ENCODE measurements around the gene SAMD14. TPM values are rescaled to one million over a fixed set of nuclear protein-coding genes. Genes with fewer than 3 reads are reported as not detected.

The SAMD14 gene
- total RNA-seq, 1 donor = 2.5 TPM

DNA sequence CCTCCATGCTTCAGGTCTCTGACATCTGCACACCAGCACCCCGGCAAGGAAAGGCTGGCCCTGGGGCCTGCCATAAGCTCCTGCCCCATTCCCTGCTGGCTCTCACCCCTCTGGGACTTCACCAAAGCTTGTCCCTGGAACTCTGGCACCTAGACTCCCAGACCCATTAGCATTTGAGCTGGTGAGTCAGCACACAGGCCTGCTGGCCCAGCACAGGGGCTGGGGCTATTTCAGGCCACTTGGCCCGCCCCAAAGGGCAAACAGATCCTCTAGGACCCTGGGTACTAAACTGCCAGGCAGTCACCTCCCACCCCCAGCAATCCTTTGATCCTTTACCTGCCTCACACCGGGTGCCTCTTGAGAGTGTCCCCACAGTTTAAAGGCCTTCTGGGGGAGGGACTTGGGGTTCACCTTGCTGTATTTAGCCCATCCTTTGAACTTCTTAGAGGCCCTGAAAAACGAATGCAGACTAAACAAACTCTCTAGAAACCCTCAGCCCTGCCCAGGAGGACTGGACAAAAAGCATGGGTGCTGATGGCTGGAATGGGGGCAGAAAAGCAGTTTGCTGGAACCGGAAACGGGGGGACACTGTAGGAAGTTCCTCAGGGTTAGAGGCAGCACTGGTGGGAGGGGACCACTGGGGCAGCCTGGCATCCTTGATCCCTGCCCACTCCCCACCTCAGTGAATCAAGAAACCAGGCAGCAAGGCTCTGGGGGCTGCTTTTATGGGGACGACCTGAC lies 3.2 kb upstream of the SAMD14 start:
- no peaks in the 10 kb centered on the region for H3K27me3 ChIP-seq (ENCODE audit: insufficient read depth, low read length)
- peaks cover 34% of the 10 kb centered on the region for H3K36me3 ChIP-seq (ENCODE audit: insufficient read depth, low read length)
- peaks cover 21% of the 10 kb centered on the region for H3K4me1 ChIP-seq (ENCODE audit: insufficient read depth, low read length)
- no peaks in the 10 kb centered on the region for H3K9me3 ChIP-seq (ENCODE audit: low read depth, low read length)
- no peak overlapping the region for H3K4me3 ChIP-seq (ENCODE audit: insufficient read depth, low read length)
- TF ChIP-seq, protein P1, sequence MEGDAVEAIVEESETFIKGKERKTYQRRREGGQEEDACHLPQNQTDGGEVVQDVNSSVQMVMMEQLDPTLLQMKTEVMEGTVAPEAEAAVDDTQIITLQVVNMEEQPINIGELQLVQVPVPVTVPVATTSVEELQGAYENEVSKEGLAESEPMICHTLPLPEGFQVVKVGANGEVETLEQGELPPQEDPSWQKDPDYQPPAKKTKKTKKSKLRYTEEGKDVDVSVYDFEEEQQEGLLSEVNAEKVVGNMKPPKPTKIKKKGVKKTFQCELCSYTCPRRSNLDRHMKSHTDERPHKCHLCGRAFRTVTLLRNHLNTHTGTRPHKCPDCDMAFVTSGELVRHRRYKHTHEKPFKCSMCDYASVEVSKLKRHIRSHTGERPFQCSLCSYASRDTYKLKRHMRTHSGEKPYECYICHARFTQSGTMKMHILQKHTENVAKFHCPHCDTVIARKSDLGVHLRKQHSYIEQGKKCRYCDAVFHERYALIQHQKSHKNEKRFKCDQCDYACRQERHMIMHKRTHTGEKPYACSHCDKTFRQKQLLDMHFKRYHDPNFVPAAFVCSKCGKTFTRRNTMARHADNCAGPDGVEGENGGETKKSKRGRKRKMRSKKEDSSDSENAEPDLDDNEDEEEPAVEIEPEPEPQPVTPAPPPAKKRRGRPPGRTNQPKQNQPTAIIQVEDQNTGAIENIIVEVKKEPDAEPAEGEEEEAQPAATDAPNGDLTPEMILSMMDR (IDR thresholded peaks at IDR 0.05; ENCODE audit: extremely low read depth, low read depth, low read length) = no peak
- H2AFZ ChIP-seq (ENCODE audit: low read length) = no peak overlapping the region
- peaks cover 9% of the 10 kb centered on the region for H3K79me2 ChIP-seq (ENCODE audit: insufficient read depth, low read length)
- no peak overlapping the region for H3K27ac ChIP-seq (ENCODE audit: low read depth, low read length)
- DNase-seq (ENCODE audit: insufficient read length, low spot score, missing footprints) = peak; percentile 99
- peaks cover 37% of the 10 kb centered on the region for H4K20me1 ChIP-seq (ENCODE audit: insufficient read depth, low read length)
- no peak overlapping the region for H3K4me2 ChIP-seq (ENCODE audit: insufficient read depth, low read length)

DNA sequence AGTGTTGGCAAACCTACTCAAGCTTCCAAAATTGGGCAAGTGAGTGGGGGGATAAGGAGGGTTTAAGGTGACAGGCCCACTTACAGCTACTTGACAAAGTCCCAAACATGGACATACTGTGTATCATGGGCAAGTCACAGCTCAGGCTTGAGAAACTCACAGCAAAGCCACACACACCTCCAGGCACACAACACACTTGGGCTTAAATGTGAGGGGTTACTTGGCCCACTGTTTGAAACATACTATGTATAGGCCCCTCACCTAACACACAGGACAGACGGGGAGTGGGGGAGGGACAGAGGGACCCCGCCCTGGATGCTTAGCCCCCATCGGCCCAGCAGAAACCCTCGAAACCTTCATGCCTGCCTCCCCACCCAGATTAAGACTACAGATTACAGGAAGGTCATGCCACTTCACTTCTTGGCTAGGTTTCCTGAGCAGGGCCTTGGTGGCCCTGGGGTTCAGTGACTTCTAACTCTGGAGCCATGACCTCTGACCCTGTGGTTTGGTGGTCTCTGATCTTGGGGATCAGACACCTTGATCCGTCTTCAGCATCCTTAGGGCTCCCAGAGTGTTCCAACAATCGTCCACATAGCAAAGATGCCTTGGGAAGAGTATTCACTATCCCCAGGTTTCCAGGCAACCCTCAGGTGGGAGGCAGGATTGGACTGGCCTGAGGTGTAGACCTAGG lies 2.3 kb upstream of the SAMD14 start:
- peaks cover 25% of the 10 kb centered on the region for H3K36me3 ChIP-seq (ENCODE audit: insufficient read depth, low read length)
- H3K79me2 ChIP-seq (ENCODE audit: insufficient read depth, low read length) = peaks cover under 1% of the 10 kb centered on the region
- TF ChIP-seq, protein P1 (IDR thresholded peaks at IDR 0.05; ENCODE audit: extremely low read depth, low read depth, low read length) = no peak
- no peak overlapping the region for H3K4me2 ChIP-seq (ENCODE audit: insufficient read depth, low read length)
- no peaks in the 10 kb centered on the region for H3K9me3 ChIP-seq (ENCODE audit: low read depth, low read length)
- DNase-seq (ENCODE audit: insufficient read length, low spot score, missing footprints) = peak; percentile 80
- no peak overlapping the region for H2AFZ ChIP-seq (ENCODE audit: low read length)
- peaks cover 21% of the 10 kb centered on the region for H3K4me1 ChIP-seq (ENCODE audit: insufficient read depth, low read length)
- no peaks in the 10 kb centered on the region for H3K27me3 ChIP-seq (ENCODE audit: insufficient read depth, low read length)
- H3K27ac ChIP-seq (ENCODE audit: low read depth, low read length) = no peak overlapping the region
- H4K20me1 ChIP-seq (ENCODE audit: insufficient read depth, low read length) = peaks cover 29% of the 10 kb centered on the region
- H3K4me3 ChIP-seq (ENCODE audit: insufficient read depth, low read length) = no peak overlapping the region

DNA sequence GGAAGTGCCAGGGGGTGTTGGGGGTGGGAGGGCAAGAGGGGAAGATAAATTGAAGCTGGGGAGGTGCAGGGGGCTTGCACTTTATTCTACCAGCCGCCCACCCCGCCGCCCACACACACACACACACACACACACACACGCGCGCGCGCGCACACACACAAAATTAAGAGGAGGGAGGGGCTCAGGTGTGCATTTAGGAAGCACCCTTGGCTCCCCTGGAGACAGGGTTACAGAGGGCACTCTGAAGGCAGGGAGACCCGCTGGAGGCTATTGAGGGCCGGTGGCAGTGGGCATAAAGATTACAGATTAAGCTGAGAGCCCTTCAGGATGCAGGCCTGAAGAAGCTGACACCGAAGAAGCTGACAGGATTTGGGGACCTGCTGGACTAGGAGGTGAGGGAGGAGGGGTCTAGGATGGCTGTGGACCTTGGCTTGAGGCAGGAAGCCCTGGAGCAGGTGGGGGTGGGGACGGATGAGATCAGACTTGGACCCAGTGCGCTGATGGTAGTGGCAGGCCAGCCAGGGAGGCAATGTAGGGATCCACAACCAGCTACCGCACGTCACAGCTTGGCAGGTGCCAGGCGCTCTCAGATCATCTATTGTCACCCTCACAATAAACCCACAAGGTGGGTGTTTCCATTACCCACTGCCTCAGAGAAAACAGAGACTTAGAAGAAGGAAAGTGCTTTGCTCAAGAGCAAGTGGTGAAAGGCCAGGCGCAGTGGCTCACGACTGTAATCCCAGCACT lies 772 bp upstream of the SAMD14 start:
- Histone ChIP-seq H3K27ac (ENCODE audit: low read depth, low read length) (no peak overlapping the region), H3K27me3 (ENCODE audit: insufficient read depth, low read length) (no peaks in the 10 kb centered on the region), H4K20me1 (ENCODE audit: insufficient read depth, low read length) (peaks cover 24% of the 10 kb centered on the region), H3K36me3 (ENCODE audit: insufficient read depth, low read length) (peaks cover 12% of the 10 kb centered on the region), H3K4me1 (ENCODE audit: insufficient read depth, low read length) (peaks cover 21% of the 10 kb centered on the region), H3K9me3 (ENCODE audit: low read depth, low read length) (no peaks in the 10 kb centered on the region), H2AFZ (ENCODE audit: low read length) (no peak overlapping the region), H3K4me3 (ENCODE audit: insufficient read depth, low read length) (peak overlapping the region; percentile 71), H3K79me2 (ENCODE audit: insufficient read depth, low read length) (no peaks in the 10 kb centered on the region), H3K4me2 (ENCODE audit: insufficient read depth, low read length) (peak overlapping the region; percentile 83)
- peak; percentile 88 for DNase-seq (ENCODE audit: insufficient read length, low spot score, missing footprints)
- TF ChIP-seq, protein P1 (IDR thresholded peaks at IDR 0.05; ENCODE audit: extremely low read depth, low read depth, low read length) = no peak

DNA sequence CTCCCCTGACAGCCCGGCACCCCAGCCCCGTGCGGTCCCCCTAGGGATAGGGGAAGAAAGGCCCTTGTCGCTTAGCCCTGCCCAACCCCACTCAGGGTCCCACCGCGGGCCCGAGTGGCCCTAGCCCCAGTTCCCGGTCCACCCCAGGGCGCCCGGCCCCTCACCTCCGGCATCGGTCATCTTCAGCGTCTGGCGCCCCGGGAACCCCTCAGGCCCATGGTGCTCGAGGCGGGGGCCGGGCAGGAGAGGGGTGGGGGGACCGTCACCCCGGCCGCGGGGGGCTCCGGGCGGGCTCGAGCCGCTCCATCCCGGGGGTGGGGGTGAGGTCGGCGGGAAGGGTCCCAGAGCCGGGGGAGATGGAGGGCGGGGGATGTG lies 620 bp downstream of the SAMD14 start:
- Histone ChIP-seq H3K36me3 (ENCODE audit: insufficient read depth, low read length) (peaks cover 7% of the 10 kb centered on the region), H3K4me2 (ENCODE audit: insufficient read depth, low read length) (peak overlapping the region; percentile 83), H2AFZ (ENCODE audit: low read length) (no peak overlapping the region), H3K27me3 (ENCODE audit: insufficient read depth, low read length) (no peaks in the 10 kb centered on the region), H3K79me2 (ENCODE audit: insufficient read depth, low read length) (no peaks in the 10 kb centered on the region), H3K27ac (ENCODE audit: low read depth, low read length) (no peak overlapping the region), H4K20me1 (ENCODE audit: insufficient read depth, low read length) (peaks cover 16% of the 10 kb centered on the region), H3K4me3 (ENCODE audit: insufficient read depth, low read length) (peak overlapping the region; percentile 71), H3K9me3 (ENCODE audit: low read depth, low read length) (no peaks in the 10 kb centered on the region), H3K4me1 (ENCODE audit: insufficient read depth, low read length) (peaks cover 19% of the 10 kb centered on the region)
- DNase-seq (ENCODE audit: insufficient read length, low spot score, missing footprints) = no peak
- TF ChIP-seq, protein P1 (IDR thresholded peaks at IDR 0.05; ENCODE audit: extremely low read depth, low read depth, low read length) = no peak
